Measurements from ENCODE around the gene GLT1D1. TPM values are rescaled to one million over a fixed set of nuclear protein-coding genes. Genes with fewer than 3 reads are reported as not detected.

GLT1D1 gene
- total RNA-seq, 1 experiment from 2014 or later: not detected

GRCh38 chr12:129002427-129002826 lies 149.1 kb downstream of the GLT1D1 start:
- H4K20me1 ChIP-seq (ENCODE audit: insufficient read depth): no peaks in the 10 kb centered on the region
- no peak overlapping the region for H2AFZ ChIP-seq (ENCODE audit: low read depth, low read length, poor library complexity, severe bottlenecking)
- RAD21 ChIA-PET (ENCODE audit: low non-redundant PET in 1 of 2, low total read pairs in 2 of 2, uncharacterized antibody in 2 of 2, unreplicated experiment in 2 of 2): no interaction called here
- no peak overlapping the region for H3K27ac ChIP-seq (ENCODE audit: low read depth, low read length)
- intact Hi-C loops (cut with micrococcal nuclease): no loop called here
- no peaks in the 10 kb centered on the region for H3K4me1 ChIP-seq (ENCODE audit: control insufficient read depth in 1 of 2, insufficient read depth in 2 of 2, low read length in 2 of 2)
- no peaks in the 10 kb centered on the region for H3K36me3 ChIP-seq (ENCODE audit: control insufficient read depth in 1 of 2, insufficient read depth in 2 of 2, low read length in 2 of 2)
- no TSS peak for BruUV-seq (replicated peaks)
- no peaks in the 10 kb centered on the region for H3K9me2 ChIP-seq (ENCODE audit: insufficient read depth)
- CTCF ChIA-PET: no interaction called here
- H3K27me3 ChIP-seq (ENCODE audit: insufficient read depth, low read length): no peaks in the 10 kb centered on the region
- ATAC-seq: no peak
- no peaks in the 10 kb centered on the region for H3K79me2 ChIP-seq (ENCODE audit: insufficient read depth, low read length)
- POLR2A ChIA-PET: no interaction called here
- TF ChIP-seq RAD21 (IDR thresholded peaks at IDR 0.05; ENCODE audit: low read depth): no peak
- TF ChIP-seq, protein P1, sequence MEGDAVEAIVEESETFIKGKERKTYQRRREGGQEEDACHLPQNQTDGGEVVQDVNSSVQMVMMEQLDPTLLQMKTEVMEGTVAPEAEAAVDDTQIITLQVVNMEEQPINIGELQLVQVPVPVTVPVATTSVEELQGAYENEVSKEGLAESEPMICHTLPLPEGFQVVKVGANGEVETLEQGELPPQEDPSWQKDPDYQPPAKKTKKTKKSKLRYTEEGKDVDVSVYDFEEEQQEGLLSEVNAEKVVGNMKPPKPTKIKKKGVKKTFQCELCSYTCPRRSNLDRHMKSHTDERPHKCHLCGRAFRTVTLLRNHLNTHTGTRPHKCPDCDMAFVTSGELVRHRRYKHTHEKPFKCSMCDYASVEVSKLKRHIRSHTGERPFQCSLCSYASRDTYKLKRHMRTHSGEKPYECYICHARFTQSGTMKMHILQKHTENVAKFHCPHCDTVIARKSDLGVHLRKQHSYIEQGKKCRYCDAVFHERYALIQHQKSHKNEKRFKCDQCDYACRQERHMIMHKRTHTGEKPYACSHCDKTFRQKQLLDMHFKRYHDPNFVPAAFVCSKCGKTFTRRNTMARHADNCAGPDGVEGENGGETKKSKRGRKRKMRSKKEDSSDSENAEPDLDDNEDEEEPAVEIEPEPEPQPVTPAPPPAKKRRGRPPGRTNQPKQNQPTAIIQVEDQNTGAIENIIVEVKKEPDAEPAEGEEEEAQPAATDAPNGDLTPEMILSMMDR (IDR thresholded peaks at IDR 0.05 in 2 of 3, conservative IDR thresholded peaks at IDR 0.05 in 1 of 3; ENCODE audit: borderline replicate concordance in 1 of 3, insufficient read depth in 1 of 3, low read depth in 2 of 3, low read length in 2 of 3): no peak
- no peak for TF ChIP-seq ELF1 (IDR thresholded peaks at IDR 0.05; ENCODE audit: borderline replicate concordance, low read depth)
- no peaks in the 10 kb centered on the region for H3K9me3 ChIP-seq (ENCODE audit: control insufficient read depth in 1 of 2, insufficient read depth in 1 of 2, low read depth in 1 of 2, low read length in 2 of 2)
- no peak for DNase-seq (ENCODE audit: low read depth, low spot score)
- no peak overlapping the region for H3K4me3 ChIP-seq (replicated peaks in 1 of 2; ENCODE audit: low read depth in 1 of 2, low read length in 2 of 2)
- H3K4me2 ChIP-seq (ENCODE audit: low read length): no peak overlapping the region
- no peak overlapping the region for H3K9ac ChIP-seq (ENCODE audit: low read length)

- no peak overlapping the region for H3K4me2 ChIP-seq (ENCODE audit: low read length)
- no peak overlapping the region for H3K27ac ChIP-seq (ENCODE audit: low read depth, low read length)
- POLR2A ChIA-PET: no interaction called here
- H3K36me3 ChIP-seq (ENCODE audit: control insufficient read depth in 1 of 2, insufficient read depth in 2 of 2, low read length in 2 of 2): no peaks in the 10 kb centered on the region
- H2AFZ ChIP-seq (ENCODE audit: low read depth, low read length, poor library complexity, severe bottlenecking): no peak overlapping the region
- BruUV-seq (replicated peaks): no TSS peak
- no peaks in the 10 kb centered on the region for H3K9me2 ChIP-seq (ENCODE audit: insufficient read depth)
- intact Hi-C loops (cut with micrococcal nuclease): no loop called here
- H4K20me1 ChIP-seq (ENCODE audit: insufficient read depth): no peaks in the 10 kb centered on the region
- no peaks in the 10 kb centered on the region for H3K4me1 ChIP-seq (ENCODE audit: control insufficient read depth in 1 of 2, insufficient read depth in 2 of 2, low read length in 2 of 2)
- H3K9me3 ChIP-seq (ENCODE audit: control insufficient read depth in 1 of 2, insufficient read depth in 1 of 2, low read depth in 1 of 2, low read length in 2 of 2): no peaks in the 10 kb centered on the region
- H3K9ac ChIP-seq (ENCODE audit: low read length): no peak overlapping the region
- ATAC-seq: no peak
- RAD21 ChIA-PET (ENCODE audit: low non-redundant PET in 1 of 2, low total read pairs in 2 of 2, uncharacterized antibody in 2 of 2, unreplicated experiment in 2 of 2): no interaction called here
- no peak for DNase-seq (ENCODE audit: low read depth, low spot score)
- no peaks in the 10 kb centered on the region for H3K27me3 ChIP-seq (ENCODE audit: insufficient read depth, low read length)
- CTCF ChIA-PET: no interaction called here
- H3K79me2 ChIP-seq (ENCODE audit: insufficient read depth, low read length): no peaks in the 10 kb centered on the region
- H3K4me3 ChIP-seq (replicated peaks in 1 of 2; ENCODE audit: low read depth in 1 of 2, low read length in 2 of 2): no peak overlapping the region
- TF ChIP-seq EZH2phosphoT487 (IDR thresholded peaks at IDR 0.05; ENCODE audit: borderline replicate concordance) (no peak), JUND (IDR thresholded peaks at IDR 0.05) (no peak), ATF3 (IDR thresholded peaks at IDR 0.05) (no peak), ZNF274 (IDR thresholded peaks at IDR 0.05; ENCODE audit: low read depth, low read length) (no peak), CBX3 (IDR thresholded peaks at IDR 0.05; ENCODE audit: low read depth) (no peak), SRF (IDR thresholded peaks at IDR 0.05; ENCODE audit: low read depth) (no peak), ELF1 (IDR thresholded peaks at IDR 0.05; ENCODE audit: borderline replicate concordance, low read depth) (no peak), RAD21 (IDR thresholded peaks at IDR 0.05; ENCODE audit: low read depth) (no peak), EZH2 (IDR thresholded peaks at IDR 0.05) (no peak), CEBPB (IDR thresholded peaks at IDR 0.05; ENCODE audit: low read depth) (no peak), SIN3A (IDR thresholded peaks at IDR 0.05; ENCODE audit: low read depth) (no peak)
- TF ChIP-seq, protein P1 (IDR thresholded peaks at IDR 0.05 in 2 of 3, conservative IDR thresholded peaks at IDR 0.05 in 1 of 3; ENCODE audit: borderline replicate concordance in 1 of 3, insufficient read depth in 1 of 3, low read depth in 2 of 3, low read length in 2 of 3): no peak
- TF ChIP-seq, protein P2, sequence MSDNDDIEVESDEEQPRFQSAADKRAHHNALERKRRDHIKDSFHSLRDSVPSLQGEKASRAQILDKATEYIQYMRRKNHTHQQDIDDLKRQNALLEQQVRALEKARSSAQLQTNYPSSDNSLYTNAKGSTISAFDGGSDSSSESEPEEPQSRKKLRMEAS (IDR thresholded peaks at IDR 0.05): no peak
Observed at GRCh38 chr12:129005416-129005815, 152.1 kb downstream of the GLT1D1 start.
